ENCODE measurements around the gene GNPTG.

Gene GNPTG

DNA sequence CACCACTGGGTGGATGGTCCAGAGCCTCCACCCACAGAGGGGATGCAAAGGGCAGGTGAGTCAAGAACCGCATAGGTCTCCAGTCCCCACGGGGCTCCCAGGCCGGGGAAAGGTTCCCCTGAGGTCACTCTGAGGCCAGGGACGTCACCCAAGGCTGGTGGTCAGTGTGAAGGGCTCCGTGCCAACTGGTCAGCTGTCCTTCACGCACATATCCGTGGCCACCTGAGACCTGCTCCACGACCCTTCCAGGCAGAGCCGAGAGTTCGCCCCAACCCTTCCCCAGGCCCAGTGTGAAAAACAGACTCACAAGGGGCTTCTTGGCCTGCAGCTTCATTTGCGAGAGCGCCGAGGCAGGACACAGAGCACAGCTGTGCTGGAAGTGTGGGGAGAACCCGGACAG, 2.8 kb upstream of the GNPTG start:
- no peak for DNase-seq

DNA sequence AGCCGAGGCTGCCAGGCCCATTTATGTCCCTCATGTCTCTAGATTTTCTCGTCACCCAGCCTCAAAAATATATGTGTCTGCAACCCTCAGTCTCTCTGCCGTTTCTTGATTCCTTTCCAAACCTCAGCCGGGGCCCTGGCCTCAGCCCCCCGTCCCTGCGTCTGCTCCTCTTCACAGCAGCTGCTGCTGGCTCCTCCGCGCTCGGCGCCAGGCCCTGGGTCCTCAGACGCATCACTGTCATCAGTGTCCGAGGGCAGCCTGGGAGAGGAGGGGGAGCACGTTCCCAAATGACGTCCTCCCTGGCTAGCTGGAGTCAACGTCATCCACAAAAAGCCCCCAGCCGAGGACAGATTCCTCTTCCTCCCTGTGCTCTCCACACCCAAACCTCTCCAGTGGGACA, 2.4 kb upstream of the GNPTG start:
- no peak for DNase-seq

DNA sequence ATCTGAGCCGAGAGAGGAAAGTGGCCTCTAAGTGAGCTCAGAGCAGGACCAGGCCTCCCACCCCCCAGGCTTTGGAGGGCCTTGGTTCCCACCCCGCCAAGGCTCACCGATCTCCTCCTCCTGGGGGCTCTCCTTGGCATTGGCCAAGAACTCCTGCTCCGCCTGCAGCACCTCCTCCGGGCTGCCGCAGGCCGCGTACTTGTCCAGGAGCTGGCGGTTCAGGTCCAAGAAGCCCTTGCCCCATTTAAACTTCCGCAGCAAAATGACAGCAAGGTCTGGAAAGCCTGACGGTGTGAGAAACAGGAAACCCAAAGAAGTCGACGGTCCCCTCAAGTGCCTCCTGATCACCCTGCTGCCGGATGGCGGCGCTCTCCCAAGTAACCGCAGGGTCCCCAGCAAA, 1.8 kb upstream of the GNPTG start:
- no peak for DNase-seq

DNA sequence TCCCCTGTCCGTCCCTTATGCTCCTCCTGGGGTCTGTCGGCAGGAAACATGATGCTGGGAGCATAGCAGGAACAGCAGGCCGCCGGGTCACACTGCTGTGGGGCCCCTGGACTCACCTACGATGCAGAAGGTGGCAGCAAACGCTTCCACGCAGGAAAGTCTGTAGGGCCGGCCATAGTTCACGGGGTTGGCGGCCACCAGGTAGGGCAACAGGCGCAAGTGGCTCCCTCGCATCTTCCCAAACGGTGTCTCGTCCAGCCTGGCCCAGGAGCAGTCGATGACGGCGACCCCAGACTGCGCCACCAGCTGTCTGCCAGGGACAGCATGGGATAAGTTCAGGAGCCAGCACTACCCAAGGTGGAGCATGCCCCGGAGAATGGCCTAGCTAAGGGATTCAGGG, 1.0 kb upstream of the GNPTG start:
- no peak for DNase-seq

DNA sequence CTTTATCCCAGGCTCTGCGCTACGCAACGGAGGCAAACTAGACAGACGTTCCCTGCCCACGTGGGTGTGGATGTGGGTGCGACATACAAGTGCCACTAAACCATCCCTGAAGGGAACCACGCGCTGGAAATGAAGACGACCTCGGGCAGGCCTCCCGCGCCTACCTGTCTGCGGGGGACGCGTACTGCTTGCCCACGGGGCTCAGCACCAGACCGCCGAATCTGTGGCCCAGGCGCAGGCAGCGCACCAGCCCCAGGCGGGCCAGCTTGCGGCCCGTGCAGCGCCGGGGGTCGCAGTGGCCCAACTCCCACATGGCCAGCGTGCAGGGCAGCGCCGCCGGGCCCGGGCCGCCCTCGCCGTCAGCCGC, 533 bp upstream of the GNPTG start:
- DNase-seq = no peak

DNA sequence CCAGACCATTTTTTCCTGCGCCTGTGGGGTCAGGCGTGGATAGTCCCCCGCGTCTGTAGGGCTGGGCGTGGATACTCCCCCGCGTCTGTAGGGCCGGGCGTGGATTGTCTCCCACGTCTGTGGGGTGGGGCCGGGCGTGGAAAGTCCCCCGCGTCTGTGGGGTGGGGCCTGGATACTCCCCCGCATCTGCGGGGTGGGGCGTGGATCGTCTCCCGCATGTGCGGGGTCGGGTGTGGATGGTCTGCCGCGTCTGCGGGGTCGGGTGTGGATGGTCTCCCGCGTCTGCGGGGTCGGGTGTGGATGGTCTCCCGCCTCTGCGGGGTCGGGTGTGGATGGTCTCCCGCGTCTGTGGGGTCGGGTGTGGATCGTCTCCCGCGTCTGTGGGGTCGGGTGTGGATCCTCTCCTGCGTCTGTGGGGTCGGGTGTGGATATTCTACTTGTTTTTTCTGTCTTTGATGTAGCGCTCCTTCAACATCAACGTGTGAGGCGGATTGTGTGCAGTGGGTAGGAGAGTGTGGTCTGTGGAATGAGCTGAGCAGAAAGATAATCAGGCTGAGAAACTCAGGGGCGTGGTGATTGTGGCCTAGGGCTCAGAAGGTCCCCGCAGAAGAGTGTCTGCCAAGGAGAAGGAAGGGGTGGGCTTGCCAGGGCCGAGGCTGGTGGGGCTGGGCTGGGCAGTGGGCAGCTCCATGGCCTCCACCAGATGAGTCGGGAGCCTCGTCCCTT, 3.2 kb downstream of the GNPTG start:
- no peak for DNase-seq

DNA sequence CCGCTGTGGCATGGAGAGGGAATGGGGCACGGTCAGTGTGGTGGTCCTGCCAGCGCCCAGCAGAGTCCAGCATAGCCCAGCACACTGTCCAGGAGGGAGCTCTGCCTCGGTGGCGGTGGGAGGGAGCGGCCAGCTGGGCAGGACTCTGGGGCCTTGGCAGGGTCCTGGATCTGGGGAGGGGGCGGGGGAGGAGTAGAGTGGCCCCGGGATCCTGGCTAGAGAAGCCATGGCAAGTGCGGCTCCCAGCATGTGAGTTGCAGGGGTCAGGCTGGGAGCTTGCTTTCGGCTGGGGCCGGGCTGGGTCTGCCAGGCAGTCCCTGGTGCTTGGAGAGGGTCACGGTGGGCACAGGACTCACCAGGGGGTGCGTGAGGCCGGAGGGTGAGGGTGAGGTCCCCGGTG, 3.9 kb downstream of the GNPTG start:
- DNase-seq = no peak

DNA sequence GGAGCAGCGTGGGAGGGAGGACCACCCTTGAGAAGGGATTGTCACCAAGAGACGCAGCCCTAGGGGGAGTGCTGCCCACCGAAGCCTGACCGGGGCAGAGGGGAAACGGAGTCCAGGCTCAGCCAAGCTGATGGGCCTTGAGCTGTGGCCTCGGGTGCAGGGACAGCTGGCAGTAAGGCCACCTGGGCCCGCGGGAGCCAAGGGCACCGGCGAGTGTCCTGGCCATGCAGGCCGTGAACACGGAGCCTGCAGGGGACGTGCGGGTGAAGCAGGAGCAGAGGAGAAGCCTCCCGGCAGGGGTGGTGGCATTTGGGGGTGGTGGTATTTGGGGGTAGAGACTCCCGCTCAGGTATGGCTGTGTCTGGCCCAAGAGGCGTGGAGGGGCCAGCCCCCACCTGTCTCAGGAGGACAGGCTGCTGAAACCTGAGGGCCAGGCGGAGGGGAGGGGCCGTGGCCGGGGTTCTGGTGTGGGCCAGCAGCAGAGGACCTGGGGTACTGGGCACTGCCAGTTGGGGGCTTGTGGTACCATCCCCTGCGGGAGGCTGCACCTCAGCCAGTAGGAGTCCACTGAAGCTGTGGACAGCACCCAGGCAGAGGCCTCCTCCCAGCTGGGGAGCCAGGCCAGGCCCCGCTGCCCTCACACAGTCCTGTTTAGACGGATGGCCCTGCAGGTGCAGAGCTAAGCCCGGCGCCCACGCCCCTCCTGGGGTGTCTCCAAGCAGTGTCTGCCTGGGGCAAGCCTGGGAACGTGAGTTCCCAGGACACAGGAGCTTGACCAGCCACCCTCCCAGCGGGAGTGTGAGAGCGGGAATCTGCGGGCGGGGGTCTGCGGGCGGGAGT, 4.5 kb downstream of the GNPTG start:
- no peak for DNase-seq

DNA sequence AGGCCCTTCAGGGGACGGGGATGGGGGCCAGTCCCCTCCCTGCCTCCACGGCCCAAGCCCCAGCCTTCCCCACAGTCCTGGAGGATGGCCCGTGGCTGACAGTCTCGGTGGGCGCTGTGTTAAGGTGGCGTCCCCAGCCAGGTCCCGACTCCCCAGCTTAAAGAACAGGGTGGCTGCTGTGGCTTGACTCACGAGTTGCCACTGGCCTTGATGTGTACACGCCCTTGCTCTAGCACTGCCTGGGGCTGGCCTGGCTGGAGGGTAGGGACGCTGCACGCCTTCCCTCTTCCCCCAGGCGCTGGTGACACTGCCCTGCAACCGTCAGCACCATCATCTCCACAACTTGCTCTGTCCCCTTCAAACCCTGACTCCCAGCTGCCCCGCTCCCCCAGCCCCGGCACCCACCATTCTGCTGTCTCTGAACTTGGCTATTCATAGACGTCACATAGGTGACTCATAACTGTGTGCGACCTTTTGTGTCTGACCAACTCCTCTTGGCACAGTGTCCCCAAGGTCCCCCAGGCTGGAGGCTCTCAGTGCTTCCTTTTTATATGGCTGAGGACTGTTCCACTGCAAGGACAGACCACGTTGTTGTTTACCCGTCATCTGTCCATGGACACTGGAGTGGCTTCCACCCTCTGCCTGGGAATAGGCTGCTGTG, 6.3 kb downstream of the GNPTG start:
- DNase-seq = no peak

DNA sequence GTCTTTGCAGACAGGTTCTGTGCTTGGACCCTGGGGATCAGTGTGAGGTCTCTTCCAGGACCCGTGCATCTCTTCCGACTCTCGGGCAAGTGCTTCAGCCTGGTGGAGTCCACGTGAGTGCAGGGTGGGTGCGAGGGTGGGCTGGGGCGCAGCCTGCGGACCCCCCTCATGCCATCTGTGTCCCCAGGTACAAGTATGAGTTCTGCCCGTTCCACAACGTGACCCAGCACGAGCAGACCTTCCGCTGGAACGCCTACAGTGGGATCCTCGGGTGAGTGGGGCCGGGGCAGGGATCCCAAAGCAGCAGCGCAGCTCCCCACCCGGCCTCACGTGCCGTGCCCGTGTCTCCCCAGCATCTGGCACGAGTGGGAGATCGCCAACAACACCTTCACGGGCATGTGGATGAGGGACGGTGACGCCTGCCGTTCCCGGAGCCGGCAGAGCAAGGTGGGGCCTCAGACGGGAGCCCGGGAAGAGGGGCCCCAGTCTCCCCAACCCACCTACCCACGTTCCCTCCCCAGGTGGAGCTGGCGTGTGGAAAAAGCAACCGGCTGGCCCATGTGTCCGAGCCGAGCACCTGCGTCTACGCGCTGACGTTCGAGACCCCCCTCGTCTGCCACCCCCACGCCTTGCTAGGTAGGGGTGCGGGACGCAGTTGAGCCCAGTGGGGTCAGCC, 10.1 kb downstream of the GNPTG start:
- no peak for DNase-seq

DNA sequence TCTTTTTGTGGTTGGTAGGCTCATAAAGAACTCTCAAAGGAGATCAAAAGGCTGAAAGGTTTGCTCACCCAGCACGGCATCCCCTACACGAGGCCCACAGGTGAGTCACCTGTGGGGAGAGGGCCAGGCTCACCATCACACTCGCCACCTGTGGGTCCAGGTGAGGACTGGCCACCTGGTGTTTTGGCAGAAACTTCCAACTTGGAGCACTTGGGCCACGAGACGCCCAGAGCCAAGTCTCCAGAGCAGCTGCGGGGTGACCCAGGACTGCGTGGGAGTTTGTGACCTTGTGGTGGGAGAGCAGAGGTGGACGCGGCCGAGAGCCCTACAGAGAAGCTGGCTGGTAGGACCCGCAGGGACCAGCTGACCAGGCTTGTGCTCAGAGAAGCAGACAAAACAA, 11.1 kb downstream of the GNPTG start:
- no peak for DNase-seq

DNA sequence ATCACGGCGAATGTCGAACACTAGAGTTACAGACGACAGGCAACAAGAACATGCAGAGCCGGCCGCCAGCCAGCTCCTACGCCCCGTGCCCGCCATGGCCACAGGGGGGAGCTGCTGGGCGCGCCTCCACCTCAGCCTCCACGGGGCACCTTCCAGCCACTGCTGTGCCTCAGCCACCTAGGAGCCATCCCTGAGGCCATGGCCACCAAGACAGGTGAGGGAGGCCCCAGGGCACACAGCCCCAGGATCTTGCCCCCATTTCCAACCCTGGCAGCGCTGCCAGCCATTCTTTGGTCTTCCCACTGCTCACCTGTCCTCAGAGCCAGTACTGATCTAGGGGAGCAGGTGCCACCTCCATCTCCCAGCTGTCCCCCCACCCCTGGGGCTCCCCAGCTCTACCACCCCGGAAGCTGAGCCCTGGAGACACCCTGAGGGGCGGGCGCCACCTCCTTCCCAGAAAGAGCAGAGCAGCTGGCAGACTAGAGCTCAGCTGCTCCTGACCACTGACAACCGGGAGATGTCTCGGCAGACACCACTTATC, 11.8 kb downstream of the GNPTG start:
- peak; percentile 21 to 60 for DNase-seq

DNA sequence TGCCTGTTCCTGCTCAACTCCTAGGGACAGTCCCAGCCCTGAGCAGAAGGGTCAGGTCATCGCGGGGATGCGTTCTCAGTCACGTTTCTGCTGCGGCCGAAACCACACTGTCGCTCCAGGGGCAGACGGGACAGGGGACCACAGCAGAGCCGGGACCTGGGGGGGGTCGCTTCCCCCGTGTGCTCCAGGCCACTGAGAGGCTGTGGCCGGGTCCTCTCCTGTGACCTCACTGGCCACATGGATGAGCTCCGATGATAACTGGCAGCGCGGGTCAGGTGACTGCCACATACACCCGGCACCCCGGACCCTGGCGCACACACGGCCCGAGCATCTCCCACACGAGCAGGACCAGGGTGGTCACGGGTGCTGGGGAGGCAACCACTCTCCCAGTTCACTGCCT, 12.8 kb downstream of the GNPTG start:
- no peak for DNase-seq

DNA sequence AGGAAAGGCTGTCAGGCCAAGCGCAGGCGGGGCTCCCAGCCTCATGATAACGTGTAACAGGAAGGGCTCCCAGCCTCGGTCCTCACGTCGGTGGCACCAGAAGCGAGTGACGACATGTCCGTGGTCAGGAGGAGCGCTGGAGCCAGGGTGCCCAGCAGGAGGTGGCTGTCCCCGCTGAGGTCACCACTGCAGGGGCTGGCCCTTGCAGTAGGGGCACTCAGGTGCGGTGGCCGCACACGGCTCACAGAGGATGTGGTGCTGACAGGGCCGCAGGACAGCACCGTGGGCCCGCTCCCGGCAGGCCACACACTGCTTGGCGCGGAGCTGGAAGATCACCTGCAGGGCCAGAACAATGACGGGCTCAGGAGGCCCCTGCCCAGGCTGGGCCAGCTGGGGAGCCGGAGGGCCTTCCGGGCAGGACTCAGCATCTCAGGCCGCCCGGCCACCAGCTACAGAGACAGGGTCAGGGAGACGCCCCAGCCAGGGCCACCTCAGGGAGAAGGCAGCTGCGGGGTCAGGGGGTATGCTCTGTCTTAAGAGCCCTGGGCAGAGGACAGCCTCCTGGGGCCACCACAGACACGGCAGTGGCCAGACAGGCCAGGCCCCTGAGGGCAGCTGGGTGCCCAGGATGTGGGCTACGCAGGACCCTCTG, 14.5 kb downstream of the GNPTG start:
- DNase-seq = no peak

DNA sequence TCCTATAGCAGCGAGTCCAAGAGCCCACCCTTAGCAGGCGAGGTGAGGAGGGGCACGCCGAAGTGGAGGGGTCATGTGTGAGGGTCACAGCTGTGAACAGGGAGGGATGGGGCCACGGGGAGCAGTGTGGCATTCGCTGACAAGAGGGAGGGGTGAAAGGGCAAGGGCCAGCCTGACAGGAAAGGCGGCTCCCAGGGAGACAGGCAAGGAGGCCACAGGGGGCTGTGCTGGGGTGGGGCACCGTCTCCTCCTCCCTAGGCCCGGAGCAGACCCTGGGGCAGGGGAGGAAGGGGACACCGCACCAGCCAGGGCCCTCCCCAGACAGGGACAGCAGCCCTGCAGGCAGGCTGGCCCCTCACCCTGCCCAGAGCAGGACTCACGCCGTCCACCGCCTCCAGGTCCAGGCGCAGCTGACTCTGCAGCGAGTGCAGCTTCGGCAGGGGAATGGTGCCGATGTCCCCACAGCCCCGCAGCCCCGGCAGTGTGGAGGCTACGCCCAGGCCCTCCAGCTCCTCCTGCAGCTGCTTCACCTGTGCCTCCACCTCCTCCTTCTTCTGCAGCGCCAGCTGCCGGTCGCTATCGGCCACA, 15.1 kb downstream of the GNPTG start:
- DNase-seq = no peak

DNA sequence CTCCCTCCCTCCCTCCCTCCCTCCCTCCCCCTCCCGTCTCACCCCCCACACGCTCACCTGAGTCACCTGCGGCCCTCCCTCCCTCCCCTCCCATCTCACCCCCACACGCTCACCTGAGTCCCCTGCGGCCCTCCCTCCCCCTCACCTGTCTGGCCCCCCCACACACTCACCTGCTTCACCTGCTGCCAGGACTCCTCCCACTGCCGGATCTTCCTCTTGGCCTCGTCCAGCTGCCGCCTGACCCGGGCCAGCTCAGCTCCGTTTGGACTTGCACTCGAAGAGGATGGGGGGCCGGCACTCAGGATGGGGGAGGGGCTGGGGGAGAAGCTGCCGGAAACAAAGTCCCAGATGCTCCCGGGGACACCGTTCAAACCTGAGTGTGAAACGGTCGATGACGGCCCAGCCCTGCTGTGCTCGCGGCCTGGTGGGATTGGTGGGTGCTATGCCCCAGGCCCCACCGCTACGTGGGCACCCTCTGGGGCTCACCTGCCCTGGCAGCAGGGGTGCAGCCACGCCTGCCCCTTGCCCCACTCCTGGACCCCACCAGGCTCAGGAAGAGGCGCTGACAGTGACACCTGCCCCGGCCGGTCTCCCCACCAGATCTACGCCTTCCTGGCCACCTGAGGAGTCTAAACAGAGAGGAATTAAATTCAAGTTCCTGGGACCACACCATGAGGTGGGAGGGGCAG, 15.9 kb downstream of the GNPTG start:
- DNase-seq = no peak

DNA sequence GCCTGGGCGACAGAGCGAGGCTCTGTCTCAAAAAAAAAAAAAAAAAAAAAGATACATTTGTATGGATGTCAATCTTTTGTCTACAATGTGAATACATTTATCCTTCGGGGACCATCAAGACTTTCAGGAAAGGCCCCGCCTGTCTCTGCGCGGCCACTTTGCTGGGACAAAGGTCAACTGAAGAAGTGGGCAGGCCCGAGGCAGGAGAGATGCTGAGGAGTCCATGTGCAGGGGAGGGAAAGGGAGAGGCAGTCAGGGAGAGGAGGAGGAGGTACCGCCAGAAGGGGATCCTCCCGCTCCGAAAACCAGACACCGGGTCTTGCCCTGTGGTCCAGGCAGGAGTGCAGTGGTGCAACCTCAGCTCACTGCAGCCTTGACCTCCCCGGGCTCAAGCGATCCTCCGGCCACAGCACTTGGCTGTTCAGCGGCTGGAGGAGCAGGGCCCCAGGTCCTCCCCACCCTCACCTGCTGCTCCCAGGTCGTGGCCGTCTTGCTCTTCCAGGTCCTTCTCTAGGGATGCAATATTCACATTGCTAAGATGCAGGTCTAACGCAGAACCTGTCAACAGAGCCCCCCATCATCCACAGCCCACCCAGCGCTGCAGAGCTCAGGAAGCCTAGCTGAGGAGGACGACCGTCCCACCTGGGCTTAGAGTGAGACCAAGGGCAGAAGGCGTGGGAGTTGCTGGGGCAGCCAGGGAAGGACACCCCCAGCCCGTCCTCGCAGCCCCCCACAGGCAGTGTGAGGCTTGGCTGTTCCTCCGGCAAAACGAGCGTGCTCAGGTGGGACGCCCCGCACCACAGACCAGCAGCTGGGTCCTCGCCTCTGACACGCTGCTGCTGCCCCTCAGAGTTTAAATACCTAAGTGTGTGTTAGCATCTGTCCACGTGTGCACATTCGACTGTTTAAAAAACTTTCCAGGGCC, 19.6 kb downstream of the GNPTG start:
- no peak for DNase-seq

DNA sequence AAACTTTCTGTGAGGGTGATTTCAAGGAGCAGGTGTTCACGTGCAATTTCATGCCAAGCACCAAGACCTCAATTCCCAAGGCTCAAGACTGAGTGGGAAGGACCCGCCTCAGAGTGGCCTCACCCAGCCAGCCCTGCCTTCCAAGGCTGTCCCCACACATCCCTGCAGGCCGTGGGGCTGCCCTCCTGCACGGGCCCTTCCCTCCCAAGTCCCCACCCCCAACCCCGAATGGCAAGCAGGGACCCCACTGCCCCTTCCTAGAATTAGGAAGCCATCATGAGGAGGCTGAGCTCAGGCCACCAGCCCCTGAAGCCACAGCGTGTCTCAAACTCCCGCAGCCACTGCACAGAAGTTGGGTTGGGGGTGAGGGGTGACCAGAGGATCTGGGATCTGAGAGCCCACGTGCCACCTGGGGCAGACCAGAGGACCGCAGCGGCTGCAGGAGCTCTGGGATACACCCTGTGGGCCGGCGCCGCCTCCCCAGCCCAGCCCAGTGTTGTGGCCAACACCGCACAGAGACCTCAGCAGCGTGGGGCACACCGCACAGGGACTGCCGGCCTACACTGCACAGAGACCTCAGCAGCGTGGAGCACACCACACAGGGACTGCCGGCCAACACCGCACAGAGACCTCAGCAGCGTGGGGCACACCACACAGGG, 20.7 kb downstream of the GNPTG start:
- no peak for DNase-seq

DNA sequence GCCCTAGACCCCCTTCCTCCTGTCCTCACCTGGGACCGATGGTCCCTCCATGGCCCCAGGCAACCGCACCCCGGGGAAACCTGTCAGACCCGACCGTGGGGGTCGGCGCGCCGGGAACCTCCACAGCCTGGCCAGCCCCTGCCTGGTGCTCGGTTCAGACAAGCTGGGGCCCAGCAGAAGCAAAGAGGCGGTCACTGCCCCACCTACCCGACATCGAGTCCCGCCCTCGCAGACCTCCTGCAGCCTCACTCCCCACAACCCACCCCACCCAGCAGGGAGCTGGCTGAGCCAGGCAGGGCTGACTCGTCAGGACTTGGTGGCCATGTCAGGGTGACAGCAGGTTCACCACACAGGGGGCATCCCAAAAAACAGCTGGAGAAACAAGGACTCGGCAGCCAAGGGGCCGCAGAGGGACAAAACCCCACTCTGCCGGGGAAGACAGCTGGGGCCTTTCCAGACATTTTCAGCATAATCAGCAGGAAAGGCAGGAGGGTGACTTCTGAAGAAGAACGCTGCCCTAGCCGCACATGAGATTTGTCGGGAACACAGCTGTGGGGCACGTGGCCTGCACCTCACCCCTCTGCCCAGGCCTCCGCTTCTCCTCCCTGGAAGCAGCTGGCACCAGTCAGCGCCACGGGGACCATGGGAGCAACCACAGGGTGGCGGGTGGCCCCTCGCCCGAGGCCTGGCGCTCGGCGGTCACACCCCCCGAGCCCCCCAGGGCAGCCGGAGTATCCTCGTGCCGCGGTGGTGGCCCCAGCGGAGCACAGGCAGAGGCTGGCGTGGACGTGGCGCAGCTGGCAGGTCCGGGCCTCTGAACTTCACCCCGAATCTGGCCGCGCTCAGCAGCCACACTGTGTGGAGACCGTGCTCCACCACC, 22.9 kb downstream of the GNPTG start:
- no peak for DNase-seq
